D341Med (cell line): ENCODE measurements around the gene SAMM50.

Source experiments
- DNase-seq: peaks from one replicate; pipeline ENCODE4 v3.0.0; 2012; ENCODE audit warnings: low spot score

Gene SAMM50

DNA sequence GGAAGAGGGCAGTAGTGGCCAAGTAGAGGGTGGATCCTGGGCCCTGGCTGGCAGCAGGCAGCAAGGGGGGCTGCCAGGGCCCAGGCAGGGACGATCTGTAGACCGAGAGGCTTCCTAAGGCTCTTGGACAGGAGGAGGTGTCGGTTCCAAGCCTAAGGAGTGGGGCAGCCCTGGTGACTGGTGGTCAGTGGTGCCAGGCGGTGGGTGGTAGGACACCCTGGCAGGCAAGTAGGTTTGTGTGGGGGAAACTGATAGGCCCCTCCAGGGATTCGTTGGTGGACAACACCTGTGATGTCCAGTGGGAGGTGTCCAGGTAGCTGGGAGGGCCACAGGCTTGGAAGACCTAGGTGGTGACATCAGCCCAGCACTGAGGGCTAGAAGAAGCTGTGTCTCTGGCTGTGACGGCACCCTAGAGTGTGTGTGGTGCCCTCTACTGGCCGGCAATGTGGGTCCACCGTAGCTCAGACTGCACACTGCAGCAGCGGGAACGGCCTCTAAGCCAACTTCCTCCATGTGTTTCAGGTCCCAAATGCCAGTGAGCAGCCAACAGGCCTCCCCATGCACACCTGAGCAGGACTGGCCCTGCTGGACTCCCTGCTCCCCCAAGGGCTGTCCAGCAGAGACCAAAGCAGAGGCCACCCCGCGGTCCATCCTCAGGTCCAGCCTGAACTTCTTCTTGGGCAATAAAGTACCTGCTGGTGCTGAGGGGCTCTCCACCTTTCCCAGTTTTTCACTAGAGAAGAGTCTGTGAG lies 9.4 kb upstream of the SAMM50 start:
- DNase-seq, result peak; percentile 85

DNA sequence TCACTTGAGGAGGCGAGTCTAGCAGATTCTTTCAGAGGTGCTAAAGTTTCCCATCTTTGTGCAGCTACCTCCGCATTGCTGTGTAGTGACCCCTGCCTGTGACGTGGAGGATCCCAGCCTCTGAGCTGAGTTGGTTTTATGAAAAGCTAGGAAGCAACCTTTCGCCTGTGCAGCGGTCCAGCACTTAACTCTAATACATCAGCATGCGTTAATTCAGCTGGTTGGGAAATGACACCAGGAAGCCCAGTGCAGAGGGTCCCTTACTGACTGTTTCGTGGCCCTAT lies 8.9 kb upstream of the SAMM50 start:
- DNase-seq, result no peak

DNA sequence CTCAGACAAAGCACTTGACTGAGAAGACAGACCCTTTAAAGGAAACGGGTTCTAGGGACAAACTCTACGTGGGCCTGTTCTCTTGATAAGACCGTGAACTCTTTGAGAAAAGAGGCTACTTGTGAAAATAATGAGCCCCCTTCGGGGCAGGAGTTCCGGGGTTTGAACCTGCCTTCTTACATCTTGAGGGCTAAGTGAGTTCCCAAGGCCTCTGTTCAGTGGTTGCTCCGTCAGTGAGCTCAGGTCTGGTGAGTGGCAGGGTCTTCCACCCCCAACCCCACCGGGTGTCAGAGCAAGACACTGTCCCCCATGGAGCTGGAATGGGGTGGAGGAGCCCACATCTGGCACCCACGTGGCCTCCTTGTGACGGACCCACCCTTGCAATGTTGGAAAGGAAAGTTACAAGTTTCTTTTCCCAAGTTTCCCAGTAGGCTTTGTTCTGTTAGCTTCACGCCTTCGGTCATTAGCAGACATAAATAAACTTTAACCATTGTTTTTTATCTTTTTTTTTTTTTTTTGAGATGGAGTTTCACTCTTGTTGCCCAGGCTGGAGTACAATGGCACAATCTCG lies 6.3 kb upstream of the SAMM50 start:
- no peak for DNase-seq

DNA sequence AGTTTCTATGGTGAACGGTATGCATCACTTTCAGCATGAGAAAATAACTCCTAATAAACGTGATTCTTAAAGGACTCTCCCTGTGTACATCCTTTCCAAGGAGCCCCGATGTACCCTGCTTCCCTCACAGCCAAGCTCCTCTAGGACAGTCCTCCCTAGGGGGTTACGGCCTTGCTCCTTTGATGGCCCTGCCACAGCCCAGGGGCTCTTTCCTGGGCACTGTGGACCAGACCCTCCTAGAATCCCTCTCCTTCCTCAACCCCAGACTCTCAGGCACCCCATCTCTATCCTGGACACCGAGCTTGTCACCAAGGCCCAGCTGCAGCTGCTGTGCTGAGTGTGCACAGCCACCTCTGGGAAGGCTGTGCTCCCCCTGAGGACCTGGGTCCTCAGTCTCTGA lies 3.9 kb upstream of the SAMM50 start:
- no peak for DNase-seq

DNA sequence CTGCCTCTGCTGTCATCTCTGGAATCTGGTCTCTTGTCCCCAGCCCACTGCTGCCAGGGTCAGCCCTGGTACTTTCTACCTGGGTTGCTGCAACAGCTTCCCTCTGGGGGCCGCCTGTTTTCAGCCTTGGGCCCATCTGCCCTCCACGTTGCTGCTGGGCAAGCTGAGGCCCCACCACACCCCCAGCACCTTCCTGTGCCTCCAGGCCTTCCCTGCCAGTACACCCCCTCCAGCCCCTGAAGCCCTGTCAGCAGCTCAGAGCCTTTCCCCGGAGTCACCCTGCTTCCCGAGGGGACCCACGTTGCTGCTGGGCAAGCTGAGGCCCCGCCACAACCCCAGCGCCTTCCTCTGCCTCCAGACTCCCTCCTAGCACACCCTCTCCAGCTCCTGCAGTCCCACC lies 3.3 kb upstream of the SAMM50 start:
- DNase-seq, result no peak

- DNase-seq, result no peak
Measured at GRCh38 chr22:43953988-43954785, 1.1 kb upstream of the SAMM50 start.

DNA sequence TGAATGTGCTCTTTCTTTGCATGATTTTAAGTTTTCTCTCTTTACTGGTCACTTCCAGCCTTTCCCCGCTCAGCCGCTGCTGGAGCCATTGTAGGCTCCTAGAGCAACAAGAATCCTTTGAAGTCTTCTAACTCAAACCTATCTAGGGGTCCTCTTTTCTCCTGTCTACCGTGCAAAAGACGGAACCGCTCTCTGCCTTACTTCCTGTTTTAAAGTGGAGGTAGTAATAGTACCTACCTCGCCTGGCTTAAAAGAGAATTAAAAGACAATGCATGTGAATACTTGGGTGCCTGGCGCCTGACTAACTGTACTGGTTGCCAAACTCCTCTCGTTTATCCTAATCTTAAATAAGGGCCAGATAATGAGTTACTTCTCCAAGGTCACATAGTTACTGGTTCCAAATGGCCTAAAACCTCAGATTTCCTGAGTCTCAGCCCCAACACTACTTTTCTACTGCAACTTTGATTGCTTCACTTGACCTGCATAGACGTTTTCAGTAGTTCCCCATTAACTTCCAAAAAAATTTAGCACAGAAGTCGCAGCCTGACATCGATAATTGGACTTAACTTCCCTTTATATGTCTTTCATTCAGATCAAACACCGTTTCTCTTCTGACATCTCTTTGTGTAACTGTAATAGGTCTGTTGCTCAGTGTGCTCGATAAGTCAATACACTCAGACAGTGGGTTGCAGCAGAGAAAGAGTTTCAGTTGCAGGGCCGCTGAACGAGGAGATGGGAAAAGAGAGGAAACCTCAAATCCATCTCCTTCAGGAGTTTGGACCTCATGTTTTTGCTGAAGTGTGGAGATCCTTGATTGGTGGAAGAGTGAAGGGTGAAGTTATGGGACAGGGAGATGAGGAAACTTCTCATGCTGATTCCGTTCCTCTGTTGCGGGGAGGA lies 891 bp downstream of the SAMM50 start:
- DNase-seq, result no peak

- no peak for DNase-seq
Measured at GRCh38 chr22:43956805-43957463, 1.7 kb downstream of the SAMM50 start.

DNA sequence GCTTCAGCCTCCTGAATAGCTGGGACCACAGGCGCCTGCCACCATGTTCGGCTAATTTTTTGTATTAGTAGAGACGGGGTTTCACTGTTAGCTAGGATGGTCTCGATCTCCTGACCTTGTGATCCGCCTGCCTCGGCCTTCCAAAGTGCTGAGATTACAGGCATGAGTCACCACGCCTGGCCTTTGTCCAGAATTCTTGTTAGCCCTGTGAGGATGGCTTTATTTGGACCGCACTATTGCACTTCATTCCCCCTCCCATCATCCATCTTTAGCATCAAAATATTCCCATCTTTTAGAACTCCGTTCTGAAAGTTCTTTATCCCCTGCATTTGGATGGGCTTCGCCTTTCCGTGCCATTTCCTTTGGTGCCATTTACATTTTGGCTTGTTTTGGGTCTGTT lies 2.6 kb downstream of the SAMM50 start:
- DNase-seq, result no peak

- no peak for DNase-seq
Measured at GRCh38 chr22:43964314-43964857, 9.1 kb downstream of the SAMM50 start.

DNA sequence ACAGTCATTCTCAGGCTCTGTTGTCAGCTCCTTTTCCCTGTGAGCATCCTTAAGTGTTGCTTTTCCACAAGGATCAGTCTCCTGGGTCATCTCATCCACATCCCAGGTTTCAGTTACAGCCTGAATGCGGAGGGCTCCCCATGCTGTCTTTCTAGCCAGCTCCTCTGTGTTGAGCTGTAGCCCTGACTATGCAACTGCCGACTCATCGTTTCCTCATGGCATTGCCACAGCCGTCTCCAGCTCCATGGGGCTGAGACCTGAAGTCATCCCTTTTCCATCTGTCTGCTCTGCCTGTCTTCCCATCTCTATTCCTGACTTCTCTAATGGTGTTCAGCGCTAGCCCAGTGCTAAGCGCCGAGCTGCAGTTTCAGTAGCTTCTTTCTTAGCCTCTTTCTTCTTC lies 11.8 kb downstream of the SAMM50 start:
- no peak for DNase-seq

DNA sequence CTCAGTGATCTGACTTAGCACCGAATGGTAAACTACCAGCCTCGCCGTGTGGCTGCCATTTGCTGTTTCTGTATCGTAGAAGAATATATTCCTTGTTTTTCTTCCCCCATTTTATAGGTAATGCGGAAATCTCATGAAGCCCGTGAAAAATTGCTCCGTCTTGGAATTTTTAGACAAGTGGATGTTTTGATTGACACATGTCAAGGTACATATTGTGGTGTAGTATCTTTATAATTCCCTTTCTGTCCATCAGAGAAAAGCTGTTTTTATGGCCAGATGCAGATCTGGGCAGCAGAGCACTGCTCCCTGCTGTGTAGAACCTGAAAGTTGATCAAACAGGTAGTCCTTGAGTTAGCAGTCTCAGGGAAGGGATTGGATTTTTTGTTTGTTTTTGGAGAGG lies 13.4 kb downstream of the SAMM50 start:
- DNase-seq, result no peak

- DNase-seq, result no peak
Measured at GRCh38 chr22:43969021-43969878, 14.0 kb downstream of the SAMM50 start.

GRCh38 chr22:43969989-43970755 lies 14.9 kb downstream of the SAMM50 start:
- no peak for DNase-seq

DNA sequence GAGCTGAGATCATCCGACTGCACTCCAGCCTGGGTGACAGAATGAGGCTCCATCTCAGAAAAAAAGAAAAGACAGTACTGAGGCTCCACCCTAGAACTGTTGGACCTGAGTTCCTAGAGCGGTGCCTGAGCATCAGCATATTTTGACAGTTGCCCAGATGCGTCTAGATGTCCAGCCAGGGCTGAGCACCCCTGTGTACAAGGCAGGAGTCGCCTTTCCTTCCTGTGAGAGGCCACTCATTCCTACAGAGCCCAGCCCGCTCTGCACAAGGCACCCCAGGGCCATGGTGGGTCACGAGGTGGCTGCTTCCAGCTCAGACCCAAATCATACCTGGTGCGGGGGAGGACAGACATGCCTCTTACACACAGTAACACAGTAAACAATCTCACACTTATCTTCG lies 15.9 kb downstream of the SAMM50 start:
- no peak for DNase-seq

- no peak for DNase-seq
Measured at GRCh38 chr22:43972931-43973462, 17.8 kb downstream of the SAMM50 start.

- DNase-seq, result no peak
Measured at GRCh38 chr22:43974028-43974545, 18.8 kb downstream of the SAMM50 start.

DNA sequence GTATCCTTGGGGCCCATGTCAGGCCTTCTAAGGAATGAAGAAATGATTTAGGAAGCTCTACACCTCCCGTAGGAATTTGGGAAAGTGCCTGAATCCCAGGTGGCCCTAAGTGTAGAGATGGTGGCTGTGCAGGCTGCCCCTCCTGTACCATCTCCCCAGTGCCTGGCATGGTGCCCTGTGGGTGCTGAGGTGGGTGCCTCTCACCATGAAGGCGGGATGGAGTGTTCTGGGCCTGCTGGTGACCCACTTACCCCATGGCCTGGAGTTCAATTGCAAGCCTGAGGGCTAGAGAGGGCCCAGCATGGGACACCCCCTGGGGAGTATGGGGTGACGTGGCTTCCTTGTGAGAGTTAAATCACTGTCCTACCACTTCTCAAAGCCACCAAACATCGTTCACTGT lies 19.8 kb downstream of the SAMM50 start:
- no peak for DNase-seq
